GM18520 (cell line): Measurements from ENCODE around the gene ARID5A.

ENCODE experiments used
- ATAC-seq: cut with Tn5 transposase; IDR thresholded peaks from one replicate; pipeline ENCODE4 v1.9.1; 2021; ENCODE audit not compliant: unreplicated experiment

Gene ARID5A

GRCh38 chr2:96526615-96527285 lies 9.8 kb upstream of the ARID5A start:
- ATAC-seq: no peak

- ATAC-seq: no peak
Observed at GRCh38 chr2:96527286-96528005, 9.1 kb upstream of the ARID5A start.

- ATAC-seq: no peak
Observed at GRCh38 chr2:96528006-96528699, 8.4 kb upstream of the ARID5A start.

DNA sequence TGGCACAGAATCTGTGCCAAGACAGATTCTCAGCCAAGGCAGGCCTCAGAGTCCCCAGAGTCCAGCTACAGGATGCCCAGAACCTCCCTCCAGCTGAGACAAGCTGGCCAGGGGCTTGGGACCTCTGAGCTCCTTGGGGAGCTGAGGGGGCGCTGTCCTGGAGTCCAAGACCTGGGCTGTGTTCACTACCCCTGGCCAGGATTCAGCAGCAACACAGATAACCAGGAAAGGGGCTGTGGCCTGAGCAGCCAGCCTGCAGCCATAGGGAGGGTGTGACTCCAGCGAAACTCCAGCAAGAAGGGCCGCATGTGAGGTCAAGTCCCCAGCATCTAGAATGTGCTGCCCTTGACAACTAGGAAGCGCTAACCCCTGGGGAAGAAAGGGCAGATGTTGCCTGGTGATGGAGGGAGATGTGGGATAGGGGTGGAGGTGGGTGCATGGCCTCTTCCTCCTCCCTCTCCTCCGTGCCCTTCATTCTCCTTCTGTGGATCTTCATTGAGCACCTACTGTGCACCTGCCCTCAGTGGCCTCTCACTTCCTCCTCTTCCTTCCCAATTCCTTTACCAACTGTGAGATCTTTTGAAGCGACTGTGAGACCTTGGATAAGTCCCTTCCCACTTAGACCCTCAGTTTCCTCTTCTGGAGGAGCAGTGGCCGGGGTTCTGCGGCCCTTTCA lies 7.7 kb upstream of the ARID5A start:
- no peak for ATAC-seq

DNA sequence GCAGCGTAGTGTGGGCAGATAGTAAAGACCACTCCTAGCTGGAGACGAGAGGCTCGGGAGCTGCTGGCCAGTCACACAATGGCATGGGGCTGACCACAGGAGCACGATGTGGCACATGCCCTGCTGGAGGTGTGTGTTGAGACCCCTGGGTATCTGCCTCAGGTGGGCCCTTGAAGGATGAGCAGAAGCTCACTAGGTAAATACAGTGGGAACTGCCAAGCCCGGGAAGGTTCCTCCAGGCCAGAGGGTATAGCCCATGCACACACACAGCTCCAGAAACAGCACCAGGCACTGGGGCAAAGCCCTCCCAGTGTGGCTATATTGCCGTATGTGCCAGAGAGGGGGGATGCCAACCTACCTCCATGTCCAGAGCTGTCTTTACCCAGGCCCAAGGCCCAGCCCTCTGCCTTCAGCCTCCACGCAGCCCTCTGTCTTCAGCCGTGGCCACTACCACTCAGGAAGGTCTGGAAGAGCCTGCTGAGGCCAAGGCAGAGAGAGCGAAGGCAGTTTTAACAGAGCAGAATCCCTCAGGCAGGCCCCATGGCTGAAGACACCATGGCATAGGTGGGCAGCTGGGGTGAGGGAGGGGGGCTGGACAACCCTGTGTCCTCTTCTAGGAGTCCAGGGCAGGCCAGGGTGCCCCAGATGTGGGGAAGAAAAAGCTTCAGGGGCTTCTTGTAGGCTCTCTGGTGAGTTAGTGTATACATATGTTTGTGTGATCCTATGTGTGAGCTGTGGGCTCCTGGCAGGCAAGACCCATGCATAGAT lies 7.0 kb upstream of the ARID5A start:
- no peak for ATAC-seq

DNA sequence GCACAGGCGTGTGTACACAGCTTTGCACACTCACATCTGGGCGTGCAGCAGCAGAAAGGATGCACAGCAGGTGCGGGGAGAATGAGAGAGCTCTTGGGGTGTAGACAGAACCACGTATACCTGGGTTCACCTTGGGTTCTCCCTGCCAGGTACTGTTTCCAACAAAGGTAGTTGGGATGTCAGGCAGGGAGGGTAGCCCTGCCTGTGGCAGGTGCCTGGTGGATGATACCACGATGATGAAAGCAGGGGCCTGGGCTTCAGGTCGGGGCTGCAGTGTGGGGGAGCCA lies 6.5 kb upstream of the ARID5A start:
- ATAC-seq: no peak

- ATAC-seq: no peak
Observed at GRCh38 chr2:96530474-96531357, 5.8 kb upstream of the ARID5A start.

GRCh38 chr2:96531366-96531765 lies 5.2 kb upstream of the ARID5A start:
- no peak for ATAC-seq

- peak; percentile 18 for ATAC-seq
Observed at GRCh38 chr2:96531872-96532505, 4.6 kb upstream of the ARID5A start.

- no peak for ATAC-seq
Observed at GRCh38 chr2:96532641-96533291, 3.8 kb upstream of the ARID5A start.

- no peak for ATAC-seq
Observed at GRCh38 chr2:96533292-96534073, 3.1 kb upstream of the ARID5A start.

DNA sequence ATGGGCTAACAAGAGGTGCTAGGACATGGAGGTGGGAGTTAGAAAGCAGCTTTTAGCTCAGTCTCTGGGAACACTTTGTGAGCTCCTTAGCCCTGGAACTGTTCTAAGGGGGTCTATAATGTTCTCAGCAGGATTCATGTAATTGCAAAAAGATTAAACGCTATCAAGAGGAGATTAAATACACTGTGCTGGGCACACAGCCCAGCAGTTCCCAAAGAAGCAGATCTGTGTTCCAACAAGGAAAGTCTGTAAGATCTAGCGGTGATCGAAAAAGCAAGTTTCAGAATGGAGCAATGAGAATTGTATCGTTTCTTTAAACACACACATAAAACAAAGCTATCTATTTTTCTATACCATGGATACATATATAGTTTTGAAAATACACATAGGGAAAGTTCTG lies 2.4 kb upstream of the ARID5A start:
- ATAC-seq: no peak

DNA sequence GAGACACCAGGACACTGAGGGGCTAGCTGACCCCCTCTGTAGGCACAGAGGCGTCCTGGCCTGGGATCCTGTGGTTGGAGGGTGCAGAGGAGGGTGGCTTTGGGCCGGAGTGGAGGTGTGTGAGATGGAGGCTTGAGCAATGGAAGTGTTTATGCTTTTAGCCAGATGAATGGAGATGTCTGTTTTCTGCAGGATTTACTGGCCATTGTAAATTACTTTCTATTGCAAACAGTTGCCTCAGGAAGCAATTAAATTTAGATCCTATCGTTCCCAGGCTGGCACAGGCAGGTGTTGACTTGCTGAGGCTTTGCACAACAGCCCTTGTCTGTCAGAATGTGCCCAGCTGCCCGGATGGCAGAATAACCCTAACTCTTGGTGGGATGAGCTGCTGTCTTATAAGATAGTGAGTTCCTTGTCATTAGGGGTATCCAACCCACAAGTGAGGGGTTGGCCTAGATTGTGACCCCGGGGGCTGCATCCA lies 1.8 kb upstream of the ARID5A start:
- ATAC-seq: no peak

- no peak for ATAC-seq
Observed at GRCh38 chr2:96535331-96535730, 1.2 kb upstream of the ARID5A start.

- ATAC-seq: peak; percentile 35
Observed at GRCh38 chr2:96537066-96537733, 648 bp downstream of the ARID5A start.

- no peak for ATAC-seq
Observed at GRCh38 chr2:96537734-96538486, 1.4 kb downstream of the ARID5A start.
